WERI-Rb-1 (cell line): ENCODE data around the gene DEAF1.

Experiments
- DNase-seq: peaks from one replicate; pipeline ENCODE4 v3.0.0-alpha.2; 2020
- H3K27ac ChIP-seq: fragments of 250-450 bp; sonication (Bioruptor Pico); 2 replicates; pipeline ENCODE4 v1.5.1; 2020; ENCODE audit warnings: mild to moderate bottlenecking, moderate library complexity
- H3K27me3 ChIP-seq: fragments of 250-450 bp; sonication (Bioruptor Pico); 2 replicates; pipeline ENCODE4 v1.5.1; 2021; ENCODE audit warnings: mild to moderate bottlenecking, low read depth, moderate library complexity; ENCODE audit not compliant: insufficient read depth, severe bottlenecking
- H3K36me3 ChIP-seq: fragments of 250-450 bp; sonication (Bioruptor Pico); 2 replicates; pipeline ENCODE4 v1.5.1; 2020; ENCODE audit warnings: mild to moderate bottlenecking, moderate library complexity
- H3K4me3 ChIP-seq: 2 replicates; pipeline ENCODE4 v1.5.1; 2011; ENCODE audit warnings: low read depth, mild to moderate bottlenecking, control low read depth, low read length
- H3K9me3 ChIP-seq: fragments of 250-450 bp; sonication (Bioruptor Pico); 2 replicates; pipeline ENCODE4 v1.5.1; 2021; ENCODE audit warnings: mild to moderate bottlenecking, moderate library complexity; ENCODE audit not compliant: severe bottlenecking
- TF ChIP-seq, protein P1 (sequence below): IDR thresholded peaks from 2 replicates; pipeline ENCODE4 v1.5.1; 2011; ENCODE audit warnings: low read depth, mild to moderate bottlenecking, control low read depth, inconsistent platforms, low read length

DEAF1 gene

DNA sequence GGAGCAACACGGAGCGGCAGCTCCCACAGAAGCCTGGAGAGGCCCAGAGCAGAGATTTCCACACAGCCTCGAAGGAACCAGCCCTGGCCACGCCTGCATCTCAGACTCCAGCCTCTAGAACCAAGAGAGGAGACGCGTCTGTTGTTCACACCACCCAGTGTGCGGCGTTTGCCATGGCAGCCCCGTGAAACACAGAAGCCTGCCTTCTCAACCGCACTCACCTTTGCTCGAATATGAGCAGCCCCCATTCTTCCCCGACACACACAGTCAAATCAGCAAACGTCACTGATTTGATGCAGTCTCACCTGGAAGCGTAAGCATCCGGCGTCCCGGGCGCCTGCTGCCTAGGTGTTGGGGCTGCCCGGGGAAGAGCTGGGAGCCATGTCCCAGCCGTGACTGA, 38.0 kb upstream of the DEAF1 start:
- Histone ChIP-seq H3K4me3 (no peak overlapping the region), H3K27ac (no peak overlapping the region), H3K27me3 (no peaks in the 10 kb centered on the region), H3K36me3 (no peaks in the 10 kb centered on the region), H3K9me3 (no peaks in the 10 kb centered on the region)
- DNase-seq, result no peak
- TF ChIP-seq, protein P1, sequence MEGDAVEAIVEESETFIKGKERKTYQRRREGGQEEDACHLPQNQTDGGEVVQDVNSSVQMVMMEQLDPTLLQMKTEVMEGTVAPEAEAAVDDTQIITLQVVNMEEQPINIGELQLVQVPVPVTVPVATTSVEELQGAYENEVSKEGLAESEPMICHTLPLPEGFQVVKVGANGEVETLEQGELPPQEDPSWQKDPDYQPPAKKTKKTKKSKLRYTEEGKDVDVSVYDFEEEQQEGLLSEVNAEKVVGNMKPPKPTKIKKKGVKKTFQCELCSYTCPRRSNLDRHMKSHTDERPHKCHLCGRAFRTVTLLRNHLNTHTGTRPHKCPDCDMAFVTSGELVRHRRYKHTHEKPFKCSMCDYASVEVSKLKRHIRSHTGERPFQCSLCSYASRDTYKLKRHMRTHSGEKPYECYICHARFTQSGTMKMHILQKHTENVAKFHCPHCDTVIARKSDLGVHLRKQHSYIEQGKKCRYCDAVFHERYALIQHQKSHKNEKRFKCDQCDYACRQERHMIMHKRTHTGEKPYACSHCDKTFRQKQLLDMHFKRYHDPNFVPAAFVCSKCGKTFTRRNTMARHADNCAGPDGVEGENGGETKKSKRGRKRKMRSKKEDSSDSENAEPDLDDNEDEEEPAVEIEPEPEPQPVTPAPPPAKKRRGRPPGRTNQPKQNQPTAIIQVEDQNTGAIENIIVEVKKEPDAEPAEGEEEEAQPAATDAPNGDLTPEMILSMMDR, result no peak

DNA sequence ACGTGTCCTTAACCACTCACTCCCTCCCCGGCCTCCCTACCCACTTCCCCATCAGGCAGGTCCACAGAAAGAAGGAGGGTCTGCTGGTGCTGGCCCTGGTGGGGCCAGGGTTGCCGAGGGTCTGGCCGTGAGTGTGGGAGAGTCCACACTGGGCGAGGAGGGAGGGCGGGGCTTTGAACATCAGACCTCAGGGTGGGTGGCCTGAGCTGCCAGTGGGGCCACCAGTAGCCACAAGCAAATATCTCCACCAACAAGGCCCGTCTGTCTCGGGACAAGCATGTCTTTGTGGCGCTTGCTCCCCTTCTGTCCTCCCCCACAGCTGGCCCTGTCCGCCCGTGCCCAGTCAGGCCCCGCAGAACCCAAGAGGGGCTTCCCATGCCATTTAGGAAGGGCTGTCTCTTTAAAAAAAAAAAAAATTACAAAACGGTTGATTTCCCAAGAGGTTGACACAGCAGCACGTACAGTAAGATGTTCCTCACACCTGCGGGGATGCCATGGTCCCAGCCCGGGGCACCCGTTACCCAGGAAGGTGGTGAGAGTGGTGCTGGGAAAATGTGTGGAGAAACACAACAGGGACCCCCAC, 34.6 kb upstream of the DEAF1 start:
- Histone ChIP-seq H3K9me3 (no peaks in the 10 kb centered on the region), H3K27me3 (no peaks in the 10 kb centered on the region), H3K36me3 (no peaks in the 10 kb centered on the region), H3K27ac (no peak overlapping the region), H3K4me3 (no peak overlapping the region)
- TF ChIP-seq, protein P1, result no peak
- DNase-seq, result no peak

DNA sequence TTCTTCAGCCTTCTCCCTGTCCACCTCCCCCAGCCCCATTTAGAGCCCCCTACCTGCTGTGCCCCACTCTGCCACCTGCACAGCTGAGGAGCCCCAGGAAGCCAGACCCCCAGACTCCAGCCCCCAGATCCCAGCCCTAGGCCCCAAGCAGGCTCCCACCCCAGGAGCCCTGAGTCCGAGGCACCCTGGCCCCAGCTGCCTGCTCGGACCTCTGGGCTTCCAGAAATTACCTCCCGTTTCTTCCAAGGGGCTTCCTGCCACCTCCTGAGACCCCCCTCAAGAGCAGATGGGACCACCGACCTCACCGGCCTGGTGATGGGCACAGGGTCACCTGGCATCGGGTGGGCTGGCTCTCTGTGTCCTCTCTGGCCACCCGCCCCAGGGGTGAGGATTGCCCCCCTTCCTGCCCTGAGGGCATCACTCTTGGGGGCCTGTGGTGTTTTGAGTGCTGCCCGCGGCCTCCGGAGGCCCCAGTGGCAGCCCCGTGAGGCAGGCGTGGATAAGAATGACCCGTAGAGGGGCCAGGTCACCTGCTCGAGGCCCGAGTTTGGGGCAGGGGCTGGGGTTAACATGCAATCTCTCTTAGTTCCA, 34.0 kb upstream of the DEAF1 start:
- DNase-seq, result no peak
- Histone ChIP-seq H3K27me3 (no peaks in the 10 kb centered on the region), H3K9me3 (no peaks in the 10 kb centered on the region), H3K27ac (no peak overlapping the region), H3K36me3 (no peaks in the 10 kb centered on the region), H3K4me3 (no peak overlapping the region)
- TF ChIP-seq, protein P1, result no peak

DNA sequence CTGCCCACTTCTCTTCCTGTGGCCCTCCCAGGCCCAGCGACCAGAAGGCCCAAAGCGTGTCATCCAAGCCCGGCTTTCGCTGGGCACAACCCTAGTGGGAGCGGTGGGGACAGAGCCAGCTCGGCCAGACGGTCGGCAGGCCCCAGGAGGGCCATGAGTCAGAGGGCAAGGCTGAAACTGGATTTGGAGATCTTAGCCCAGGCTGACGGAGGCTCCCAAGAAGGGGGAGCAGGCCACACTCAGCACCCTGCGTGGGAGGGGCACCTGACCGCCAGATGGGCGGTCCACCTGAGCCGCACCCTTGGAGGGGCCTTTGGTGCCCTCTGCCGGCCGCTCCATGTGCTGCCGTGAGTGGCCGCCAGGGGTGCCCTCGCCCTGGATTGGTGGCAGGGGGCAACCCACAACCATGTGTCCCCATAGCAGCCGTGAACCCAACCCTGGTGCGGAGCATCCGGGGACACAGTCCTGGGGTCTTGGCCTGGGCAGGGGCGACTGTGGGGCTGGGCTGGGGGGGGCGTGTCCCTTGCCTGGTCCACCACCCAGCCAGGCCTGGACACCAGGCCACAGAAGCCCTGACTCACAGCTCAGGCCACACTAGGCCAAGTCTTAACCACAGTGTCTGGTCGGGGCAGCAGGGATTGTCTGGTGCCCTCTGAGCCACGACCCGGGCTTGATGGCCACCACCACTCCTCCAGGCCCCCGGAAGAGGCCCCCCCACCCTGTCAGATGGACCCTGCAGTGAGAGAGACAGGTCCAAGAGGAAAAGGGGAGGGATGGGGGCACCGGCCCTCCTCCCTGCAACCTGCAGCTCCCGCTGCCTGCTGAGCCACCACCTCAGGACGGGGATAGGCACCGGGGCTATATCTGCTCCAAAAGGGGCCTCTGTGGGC, 33.1 kb upstream of the DEAF1 start:
- Histone ChIP-seq H3K4me3 (no peak overlapping the region), H3K36me3 (no peaks in the 10 kb centered on the region), H3K9me3 (no peaks in the 10 kb centered on the region), H3K27me3 (no peaks in the 10 kb centered on the region), H3K27ac (peak overlapping the region; percentile 57)
- TF ChIP-seq, protein P1, result peak; percentile 99
- peak; percentile 92 for DNase-seq

DNA sequence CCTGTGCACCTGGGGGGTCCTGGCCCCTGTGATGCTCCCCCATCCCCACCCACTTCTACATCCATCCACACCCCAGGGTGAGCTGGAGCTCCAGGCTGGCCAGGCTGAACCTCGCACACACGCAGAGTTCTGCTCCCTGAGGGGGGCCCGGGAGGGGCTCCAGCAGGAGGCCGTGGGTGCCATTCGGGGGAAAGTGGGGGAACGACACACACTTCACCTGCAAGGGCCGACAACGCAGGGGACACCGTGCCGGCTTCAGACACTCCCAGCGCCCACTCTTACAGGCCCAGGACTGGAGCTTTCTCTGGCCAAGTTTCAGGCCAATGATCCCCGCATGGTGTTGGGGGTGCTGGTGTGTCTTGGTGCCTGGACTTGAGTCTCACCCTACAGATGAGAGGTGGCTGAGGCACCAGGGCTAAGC, 32.3 kb upstream of the DEAF1 start:
- Histone ChIP-seq H3K4me3 (no peak overlapping the region), H3K9me3 (no peaks in the 10 kb centered on the region), H3K27me3 (peaks cover 3% of the 10 kb centered on the region), H3K36me3 (no peaks in the 10 kb centered on the region), H3K27ac (peak overlapping the region; percentile 57)
- TF ChIP-seq, protein P1, result no peak
- DNase-seq, result no peak
